IMR-90 (cell line): ENCODE measurements around the gene BMP2K. TPM values are rescaled to one million over a fixed set of nuclear protein-coding genes. Genes with fewer than 3 reads are reported as not detected.

ENCODE experiments used
- ATAC-seq: fragments of 200-7000 bp; cut with Tn5 transposase; 2 replicates; pipeline ENCODE4 v1.9.1; 2020; ENCODE audit warnings: low read depth, mild to moderate bottlenecking, moderate library complexity
- BruUV-seq: library from RNA; stranded (reverse); fragments of 400-500 nt; replicated peaks from 2 replicates; lab custom pipeline; 2021; lab: Mats Ljungman, UMichigan
- CTCF ChIA-PET: fragments of 300-600 bp; formaldehyde crosslinking; extraction: SDS; loops from one replicate; lab custom pipeline; 2021; ENCODE audit warnings: antibody characterized with exemption; lab: Yijun Ruan, JAX
- POLR2A ChIA-PET: fragments of 300-600 bp; sonication (Branson Sonifier 250); formaldehyde crosslinking; loops from one replicate; lab custom pipeline; 2022; ENCODE audit warnings: antibody characterized with exemption; ENCODE audit not compliant: unreplicated experiment; lab: Charles Lee
- DNase-seq: peaks from one replicate; pipeline ENCODE4 v3.0.0; 2013
- H2AFZ ChIP-seq: replicated peaks from 2 replicates; pipeline ENCODE3; 2013; ENCODE audit warnings: low read length, mild to moderate bottlenecking; ENCODE audit not compliant: poor library complexity
- H2AK5ac ChIP-seq: 2 replicates; pipeline ENCODE4 v1.6.1; 2013; ENCODE audit warnings: low read depth, low read length, inconsistent platforms
- H2AK9ac ChIP-seq: replicated peaks from 2 replicates; pipeline ENCODE3; 2013; ENCODE audit warnings: mild to moderate bottlenecking, low read depth, low read length, moderate library complexity; ENCODE audit not compliant: poor library complexity
- H2BK120ac ChIP-seq: 2 replicates; pipeline ENCODE4 v1.6.1; 2013; ENCODE audit warnings: low read depth, low read length, inconsistent platforms
- H2BK15ac ChIP-seq: 3 replicates; pipeline ENCODE4 v1.6.1; 2013; ENCODE audit warnings: low read depth, low read length, inconsistent platforms
- H2BK20ac ChIP-seq: 2 replicates; pipeline ENCODE4 v1.6.1; 2013; ENCODE audit warnings: low read depth, mild to moderate bottlenecking, inconsistent platforms, low read length, moderate library complexity
- H2BK5ac ChIP-seq: 2 replicates; pipeline ENCODE4 v1.6.1; 2013; ENCODE audit warnings: mild to moderate bottlenecking, low read depth, low read length, inconsistent platforms; ENCODE audit not compliant: poor library complexity, severe bottlenecking
- H3K14ac ChIP-seq: replicated peaks from 2 replicates; pipeline ENCODE4 v1.6.1; 2013; ENCODE audit warnings: low read depth, low read length, inconsistent platforms
- H3K18ac ChIP-seq: 2 replicates; pipeline ENCODE4 v1.6.1; 2013; ENCODE audit warnings: low read depth, low read length, control low read depth
- H3K23ac ChIP-seq: 2 replicates; pipeline ENCODE4 v1.6.1; 2013; ENCODE audit warnings: low read depth, low read length, inconsistent platforms
- H3K27ac ChIP-seq: 2 replicates; pipeline ENCODE4 v1.5.1; 2013; ENCODE audit warnings: mild to moderate bottlenecking, control low read depth, low read length; ENCODE audit not compliant: insufficient read depth
- H3K27me3 ChIP-seq: 2 replicates; pipeline ENCODE4 v1.6.1; 2013; ENCODE audit warnings: low read length; ENCODE audit not compliant: control insufficient read depth, insufficient read depth
- H3K36me3 ChIP-seq: 2 replicates; pipeline ENCODE4 v1.6.1; 2013; ENCODE audit warnings: low read length, mixed read lengths; ENCODE audit not compliant: control insufficient read depth, insufficient read depth
- H3K4ac ChIP-seq: 2 replicates; pipeline ENCODE4 v1.6.1; 2013; ENCODE audit warnings: low read depth, low read length, inconsistent platforms
- H3K4me1 ChIP-seq: 2 replicates; pipeline ENCODE4 v1.6.1; 2013; ENCODE audit warnings: low read length, mixed read lengths; ENCODE audit not compliant: control insufficient read depth, insufficient read depth
- H3K4me2 ChIP-seq: 2 replicates; pipeline ENCODE4 v1.6.1; 2013; ENCODE audit warnings: low read depth, mild to moderate bottlenecking, control low read depth, low read length, moderate library complexity
- H3K4me3 ChIP-seq: 2 replicates; pipeline ENCODE4 v1.5.1; 2013; ENCODE audit warnings: low read depth, mild to moderate bottlenecking, control low read depth, low read length, moderate library complexity; ENCODE audit not compliant: insufficient read depth
- H3K56ac ChIP-seq: 2 replicates; pipeline ENCODE4 v1.6.1; 2013; ENCODE audit warnings: low read length, inconsistent platforms; ENCODE audit not compliant: insufficient read depth; ENCODE audit errors: extremely low read depth
- H3K79me1 ChIP-seq, 2 experiments: 2 replicates each; pipeline ENCODE4 v1.6.1; 2013; ENCODE audit warnings: low read length in 2 of 2, inconsistent platforms in 1 of 2, low read depth in 1 of 2
- H3K9ac ChIP-seq: 2 replicates; pipeline ENCODE4 v1.6.1; 2013; ENCODE audit warnings: low read depth, low read length, control low read depth
- H3K9me1 ChIP-seq: 2 replicates; pipeline ENCODE4 v1.6.1; 2013; ENCODE audit warnings: low read length, inconsistent platforms; ENCODE audit not compliant: insufficient read depth
- H3K9me3 ChIP-seq: 2 replicates; pipeline ENCODE4 v1.6.1; 2013; ENCODE audit warnings: low read length; ENCODE audit not compliant: control insufficient read depth, insufficient read depth
- H4K20me1 ChIP-seq: 2 replicates; pipeline ENCODE4 v1.6.1; 2013; ENCODE audit warnings: low read length, inconsistent platforms; ENCODE audit not compliant: insufficient read depth
- H4K5ac ChIP-seq: 2 replicates; pipeline ENCODE4 v1.6.1; 2013; ENCODE audit warnings: mild to moderate bottlenecking, low read depth, low read length, control low read depth
- H4K8ac ChIP-seq, 2 experiments: 2 replicates each; pipeline ENCODE4 v1.6.1; 2013; ENCODE audit warnings: low read depth in 2 of 2, low read length in 2 of 2, control low read depth in 1 of 2, inconsistent platforms in 1 of 2
- H4K91ac ChIP-seq: 2 replicates; pipeline ENCODE4 v1.6.1; 2013; ENCODE audit warnings: low read depth, low read length, inconsistent platforms; ENCODE audit not compliant: insufficient read depth
- MAFK ChIP-seq: IDR thresholded peaks from 2 replicates; pipeline ENCODE4 v1.6.1; 2012; ENCODE audit warnings: low read depth, low read length, improper control_type of control experiment
- WGBS, 2 experiments: methylation state at CpG; one replicate each; pipeline versions ENCODE4 v1.1.5 to v1.1.7; 2013; ENCODE audit warnings: missing lambda C conversion rate in 2 of 2; ENCODE audit not compliant: insufficient read length in 1 of 2; ENCODE audit errors: extremely low coverage in 2 of 2; 5-methylcytosine and 5-hydroxymethylcytosine counted together
- dilution Hi-C: fragments of 300-500 bp; cut with HindIII; formaldehyde crosslinking; loops from one replicate; pipeline ENCODE4 v1.14.3; 2018; ENCODE audit warnings: low sequenced_read_pairs; ENCODE audit not compliant: unreplicated experiment
- in situ Hi-C: fragments of 300-500 bp; cut with MboI; formaldehyde crosslinking; loops from 3 replicates; pipeline ENCODE4 v1.14.3; 2019; ENCODE audit warnings: low sequenced_read_pairs, inconsistent platforms, mixed read lengths
- intact Hi-C: fragments of 100-400 bp; cut with micrococcal nuclease; formaldehyde crosslinking; loops from 2 replicates; pipeline ENCODE4 v1.10.0; 2022
- polyA plus RNA-seq, 3 experiments: library from polyadenylated mRNA; depleted of rRNA; stranded (reverse); fragments of >200 nt; gene quantifications; 2 replicates each; pipeline ENCODE4 v1.2.3, GENCODE V29; 2012; ENCODE audit warnings: low replicate concordance in 1 of 3
- total RNA-seq: library from RNA; depleted of rRNA; stranded (reverse); fragments of >200 nt; gene quantifications from 2 replicates; pipeline ENCODE4 v1.2.3, GENCODE V29; 2012
- TF ChIP-seq, protein P1 (sequence below): fragments of 150-350 bp; IDR thresholded peaks from 2 replicates; pipeline ENCODE4 v1.6.1; 2016; ENCODE audit warnings: low read depth, mild to moderate bottlenecking, low read length, moderate library complexity, borderline replicate concordance

The BMP2K gene
- total and polyA plus RNA-seq, 2 of the 4 experiments (the other 2 are of a cell fraction), result 15.8 to 46.1 TPM

DNA sequence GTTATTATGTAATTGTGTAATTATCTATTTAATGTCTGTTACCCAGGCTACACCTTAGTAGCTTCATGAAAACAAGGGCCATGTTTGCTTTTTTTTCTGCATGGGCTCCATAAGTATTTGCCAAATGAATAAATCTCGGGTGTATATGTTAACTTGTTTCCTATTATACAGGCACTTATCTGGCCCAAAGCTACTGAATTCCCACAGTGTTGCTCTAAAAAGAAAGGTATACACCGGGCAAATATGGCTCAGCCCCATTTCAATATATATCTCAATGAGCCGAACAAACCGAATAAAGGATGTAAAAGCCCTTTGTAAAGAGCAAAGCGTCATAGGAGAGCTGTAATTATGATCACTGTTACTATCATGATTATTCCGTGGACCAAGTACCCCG is 162.3 kb downstream of the BMP2K start:
- no peak overlapping the region for H3K56ac ChIP-seq
- DNase-seq (no peak), ATAC-seq (no peak)
- no peaks in the 10 kb centered on the region; the same call in 1 of the 2 replicates for H4K20me1 ChIP-seq
- H3K36me3 ChIP-seq, result no peaks in the 10 kb centered on the region; the same call in 1 of the 2 replicates
- H2AK9ac ChIP-seq, result peak overlapping the region; percentile 77
- H2BK20ac ChIP-seq, result no peak overlapping the region
- peak overlapping the region; percentile 100 for H3K4me3 ChIP-seq
- H3K9ac ChIP-seq, result peak overlapping the region; percentile 95
- H3K18ac ChIP-seq, result no peak overlapping the region; the same call in 1 of the 2 replicates
- H2BK5ac ChIP-seq, result no peak overlapping the region
- H3K9me1 ChIP-seq, result peaks cover 3% of the 10 kb centered on the region
- H3K79me1 ChIP-seq, result peaks cover 17 to 19% of the 10 kb centered on the region in 2 experiments
- TSS peak; percentile 39 for BruUV-seq
- H2AK5ac ChIP-seq, result no peak overlapping the region
- CTCF ChIA-PET, result interaction anchor here (1.0 kb wide), 1 partner anchor 11 kb away, joined by 3 read pairs; no protein-coding TSS in a partner anchor
- H3K14ac ChIP-seq, result no peak overlapping the region
- H2BK15ac ChIP-seq, result no peak overlapping the region
- H3K27me3 ChIP-seq, result peaks cover 6% of the 10 kb centered on the region
- no peak overlapping the region for H3K4ac ChIP-seq
- H2AFZ ChIP-seq, result peak overlapping the region; percentile 95
- H2BK120ac ChIP-seq, result no peak overlapping the region
- POLR2A ChIA-PET, result interaction anchor here (0.6 kb wide), 1 partner anchor 1189 kb away, joined by 8 read pairs; no protein-coding TSS in a partner anchor
- in situ Hi-C loops, result loop anchor here (25.0 kb wide), 1 partner anchor 1399 kb away; the partner anchor contains the start of gene CFAP299
- no peak overlapping the region; the same call in 1 of the 2 replicates for H3K27ac ChIP-seq
- dilution Hi-C loops, result no loop called here
- peak overlapping the region; percentile 43 to 74; a peak in 3 of 4 replicates for H4K8ac ChIP-seq
- peaks cover 2% of the 10 kb centered on the region; the same call in 1 of the 2 replicates for H3K4me1 ChIP-seq
- no peaks in the 10 kb centered on the region for H3K9me3 ChIP-seq
- intact Hi-C loops, result loop anchor here (10.0 kb wide), 1 partner anchor 974 kb away; no protein-coding TSS in a partner anchor
- peak overlapping the region; percentile 94; the same call in 1 of the 2 replicates for H3K23ac ChIP-seq
- 0% methylated on average over 3 of the region's 7 CpGs; no CpG with 5 or more reads in 1 of the 2 experiments for WGBS, 2 experiments
- H3K4me2 ChIP-seq, result peak overlapping the region; percentile 95
- H4K5ac ChIP-seq, result peak overlapping the region; percentile 84; the same call in 1 of the 2 replicates
- H4K91ac ChIP-seq, result no peak overlapping the region
- TF ChIP-seq, protein P1, sequence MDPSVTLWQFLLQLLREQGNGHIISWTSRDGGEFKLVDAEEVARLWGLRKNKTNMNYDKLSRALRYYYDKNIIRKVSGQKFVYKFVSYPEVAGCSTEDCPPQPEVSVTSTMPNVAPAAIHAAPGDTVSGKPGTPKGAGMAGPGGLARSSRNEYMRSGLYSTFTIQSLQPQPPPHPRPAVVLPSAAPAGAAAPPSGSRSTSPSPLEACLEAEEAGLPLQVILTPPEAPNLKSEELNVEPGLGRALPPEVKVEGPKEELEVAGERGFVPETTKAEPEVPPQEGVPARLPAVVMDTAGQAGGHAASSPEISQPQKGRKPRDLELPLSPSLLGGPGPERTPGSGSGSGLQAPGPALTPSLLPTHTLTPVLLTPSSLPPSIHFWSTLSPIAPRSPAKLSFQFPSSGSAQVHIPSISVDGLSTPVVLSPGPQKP, result no peak
- no peak for TF ChIP-seq MAFK
